GM18498 (cell line): Measurements from ENCODE around the gene PLTP.
A peak's percentile ranks its signal among the peaks of the same experiment; 100 is the strongest.
"Not testable (repeated sequence)": the region's sequence is repeated elsewhere in the genome, so short reads cannot be mapped to it uniquely, and the experiment has no call there.

ENCODE experiments used
- ATAC-seq: cut with Tn5 transposase; IDR thresholded peaks from one replicate; pipeline ENCODE4 v1.9.1; 2021; ENCODE audit warnings: mild to moderate bottlenecking, moderate library complexity; ENCODE audit not compliant: unreplicated experiment

The PLTP gene

GRCh38 chr20:45901332-45901731 is 10.6 kb downstream of the PLTP start:
- ATAC-seq: not testable (repeated sequence)

- no peak for ATAC-seq
These were observed 12.7 kb downstream of the PLTP start for GRCh38 chr20:45899046-45899835.

GRCh38 chr20:45898285-45898684 is 13.7 kb downstream of the PLTP start:
- no peak for ATAC-seq

DNA sequence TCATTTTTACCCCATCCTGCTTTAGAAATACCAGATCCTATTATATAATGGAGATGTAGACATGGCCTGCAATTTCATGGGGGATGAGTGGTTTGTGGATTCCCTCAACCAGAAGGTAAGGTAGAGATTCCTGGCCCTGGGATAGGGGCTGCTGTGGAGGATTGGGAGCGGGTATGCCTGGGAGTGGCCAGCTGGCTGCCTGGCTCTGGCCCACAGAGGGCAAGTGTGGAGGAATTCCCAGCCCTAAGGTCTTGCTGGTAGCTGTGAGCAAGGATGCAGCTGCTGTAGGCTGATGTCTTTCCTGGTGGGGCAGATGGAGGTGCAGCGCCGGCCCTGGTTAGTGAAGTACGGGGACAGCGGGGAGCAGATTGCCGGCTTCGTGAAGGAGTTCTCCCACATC is 14.3 kb downstream of the PLTP start:
- no peak for ATAC-seq

DNA sequence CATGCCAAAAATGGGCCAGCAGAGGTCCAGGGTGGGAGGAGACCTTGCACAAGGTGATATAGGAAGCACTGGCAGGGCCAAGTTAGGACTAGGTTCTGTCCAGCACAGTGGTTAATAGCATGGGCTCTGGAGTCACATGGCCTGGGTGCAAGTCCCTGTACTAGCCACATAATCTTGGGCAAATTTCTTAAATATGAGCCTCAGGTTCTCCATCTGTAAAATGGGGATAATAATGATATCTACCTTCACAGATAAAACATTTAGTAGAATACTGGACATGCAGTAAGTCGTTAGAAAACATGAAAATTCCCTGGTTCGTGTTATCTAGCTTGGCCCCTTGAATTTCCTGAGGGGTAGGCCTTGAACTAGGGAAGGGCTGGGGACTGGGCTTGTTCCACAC is 14.7 kb downstream of the PLTP start:
- ATAC-seq: no peak

DNA sequence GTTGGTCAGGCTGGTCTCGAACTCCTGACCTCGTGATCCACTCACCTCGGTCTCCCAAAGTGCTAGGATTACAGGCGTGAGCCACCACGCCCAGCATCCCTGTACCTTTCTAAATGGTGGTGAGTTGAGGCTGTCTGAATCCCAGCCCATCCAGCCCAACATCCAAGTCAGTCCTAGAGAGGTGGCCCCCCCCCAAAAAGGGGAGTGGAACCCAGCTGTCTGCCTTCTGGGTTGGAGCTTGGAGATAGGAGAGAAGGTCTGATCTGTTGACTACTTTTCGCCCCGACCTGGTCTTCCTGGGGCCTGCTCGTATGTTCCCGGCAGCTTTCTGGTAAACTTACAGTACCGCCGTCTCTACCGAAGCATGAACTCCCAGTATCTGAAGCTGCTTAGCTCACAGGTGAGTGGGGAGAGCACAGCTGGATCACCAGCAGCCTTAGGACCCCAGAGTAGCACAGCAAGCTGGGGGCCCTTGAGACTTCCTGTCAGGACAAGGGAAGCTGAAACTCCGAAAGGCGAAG is 15.3 kb downstream of the PLTP start:
- ATAC-seq: no peak

DNA sequence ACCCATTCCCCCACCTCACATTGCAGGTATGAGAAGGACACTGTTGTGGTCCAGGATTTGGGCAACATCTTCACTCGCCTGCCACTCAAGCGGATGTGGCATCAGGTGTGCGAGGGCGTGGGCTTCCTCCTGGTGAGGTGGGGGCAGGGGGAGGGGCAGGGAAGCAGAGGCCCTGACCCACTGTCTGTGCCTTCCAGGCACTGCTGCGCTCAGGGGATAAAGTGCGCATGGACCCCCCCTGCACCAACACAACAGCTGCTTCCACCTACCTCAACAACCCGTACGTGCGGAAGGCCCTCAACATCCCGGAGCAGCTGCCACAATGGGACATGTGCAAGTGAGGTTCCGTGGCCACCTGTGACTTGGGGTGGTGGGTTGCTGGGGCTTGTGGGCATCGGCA is 17.2 kb downstream of the PLTP start:
- no peak for ATAC-seq

- ATAC-seq: no peak
These were observed 18.1 kb downstream of the PLTP start for GRCh38 chr20:45893831-45894230.

- no peak for ATAC-seq
These were observed 19.0 kb downstream of the PLTP start for GRCh38 chr20:45892828-45893500.

GRCh38 chr20:45892049-45892825 is 19.7 kb downstream of the PLTP start:
- ATAC-seq: no peak

DNA sequence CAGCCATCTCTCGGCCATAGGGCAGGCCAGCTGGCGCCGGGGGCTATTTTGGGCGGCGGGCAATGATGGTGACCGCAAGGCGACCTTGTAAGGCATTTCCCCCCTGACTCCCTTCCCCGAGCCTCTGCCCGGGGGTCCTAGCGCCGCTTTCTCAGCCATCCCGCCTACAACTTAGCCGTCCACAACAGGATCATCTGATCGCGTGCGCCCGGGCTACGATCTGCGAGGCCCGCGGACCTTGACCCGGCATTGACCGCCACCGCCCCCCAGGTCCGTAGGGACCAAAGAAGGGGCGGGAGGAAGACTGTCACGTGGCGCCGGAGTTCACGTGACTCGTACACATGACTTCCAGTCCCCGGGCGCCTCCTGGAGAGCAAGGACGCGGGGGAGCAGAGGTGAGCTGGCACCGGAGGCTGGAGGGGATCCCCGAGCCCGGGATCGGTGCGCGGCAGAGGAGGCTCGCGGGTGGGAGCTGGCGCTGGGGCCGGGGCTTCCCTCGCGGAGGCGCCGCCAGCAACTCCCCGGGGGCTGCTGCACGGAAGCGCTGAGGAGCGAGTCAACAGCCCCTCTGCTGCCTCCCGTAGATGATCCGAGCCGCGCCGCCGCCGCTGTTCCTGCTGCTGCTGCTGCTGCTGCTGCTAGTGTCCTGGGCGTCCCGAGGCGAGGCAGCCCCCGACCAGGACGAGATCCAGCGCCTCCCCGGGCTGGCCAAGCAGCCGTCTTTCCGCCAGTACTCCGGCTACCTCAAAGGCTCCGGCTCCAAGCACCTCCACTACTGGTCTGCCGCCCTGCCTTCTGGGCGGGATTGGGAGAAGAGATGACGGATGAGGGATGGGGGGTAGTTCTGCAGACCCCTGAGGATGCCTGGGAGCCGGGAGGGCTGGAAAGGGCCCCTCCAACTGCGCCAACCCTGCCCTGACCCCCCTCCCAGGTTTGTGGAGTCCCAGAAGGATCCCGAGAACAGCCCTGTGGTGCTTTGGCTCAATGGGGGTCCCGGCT is 20.7 kb downstream of the PLTP start, which contains the start of the genes CTSA and NEURL2:
Gene CTSA (plus strand): TSS at position 351 of the 999 bp plus-strand sequence. CDS start 234 bp downstream, at position 585.
Gene NEURL2 (minus strand): TSS at position 224 of the 999 bp plus-strand sequence. CDS start 217 bp downstream, at position 7.
- ATAC-seq: peak; percentile 84

GRCh38 chr20:45890077-45890984 is 21.6 kb downstream of the PLTP start:
- ATAC-seq: peak; percentile 15

- ATAC-seq: no peak
These were observed 23.3 kb downstream of the PLTP start for GRCh38 chr20:45888681-45889080.

GRCh38 chr20:45887346-45887715 is 24.6 kb downstream of the PLTP start, which contains the start of gene SPATA25:
TSS of gene SPATA25 (minus strand) at chr20:45887622. CDS start at chr20:45887590, 32 bp downstream.
- no peak for ATAC-seq

GRCh38 chr20:45886590-45887345 is 25.2 kb downstream of the PLTP start:
- no peak for ATAC-seq

DNA sequence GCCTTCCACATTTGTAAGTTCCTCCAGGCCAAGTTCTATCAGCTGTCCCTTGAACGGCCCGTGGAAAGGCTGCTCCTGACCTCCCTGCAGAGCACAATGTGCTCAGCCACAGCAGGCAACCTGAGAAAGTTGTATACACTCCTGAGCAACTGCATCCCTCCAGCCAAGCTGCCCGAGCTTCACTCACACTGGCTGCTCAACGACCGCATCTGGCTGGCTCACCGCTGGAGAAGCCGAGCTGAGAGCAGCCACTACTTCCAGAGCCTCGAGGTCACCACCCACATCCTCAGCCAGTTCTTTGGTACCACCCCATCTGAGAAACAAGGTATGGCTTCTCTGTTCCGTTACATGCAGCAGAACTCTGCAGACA is 28.9 kb downstream of the PLTP start:
- ATAC-seq: no peak

- no peak for ATAC-seq
These were observed 29.4 kb downstream of the PLTP start for GRCh38 chr20:45882469-45883099.
